GM21737 (cell line): ENCODE measurements around the gene CIT.

Experiments
- ATAC-seq: cut with Tn5 transposase; IDR thresholded peaks from one replicate; pipeline ENCODE4 v1.9.1; 2021; ENCODE audit warnings: mild to moderate bottlenecking, moderate library complexity; ENCODE audit not compliant: unreplicated experiment

Gene CIT

GRCh38 chr12:119864591-119864990, 12.5 kb downstream of the CIT start:
- ATAC-seq: no peak

DNA sequence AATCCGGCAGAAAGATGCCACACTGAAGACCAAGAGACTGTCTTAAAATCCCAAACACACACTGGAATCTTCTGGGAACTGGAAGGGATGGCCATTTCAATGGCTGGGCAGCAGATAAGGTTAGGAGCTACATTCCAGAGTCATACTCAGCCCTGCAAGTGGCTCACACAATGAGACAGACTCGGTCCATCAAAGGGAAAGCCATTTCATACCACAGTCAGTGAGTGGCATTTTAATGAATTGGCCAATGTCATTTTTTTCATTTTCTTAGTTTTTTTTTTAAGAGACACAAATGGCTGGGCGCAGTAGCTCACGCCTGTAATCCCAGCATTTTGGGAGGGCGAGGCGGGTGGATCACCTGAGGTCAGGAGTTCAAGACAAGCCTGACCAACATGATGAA, 17.9 kb downstream of the CIT start:
- ATAC-seq: no peak

DNA sequence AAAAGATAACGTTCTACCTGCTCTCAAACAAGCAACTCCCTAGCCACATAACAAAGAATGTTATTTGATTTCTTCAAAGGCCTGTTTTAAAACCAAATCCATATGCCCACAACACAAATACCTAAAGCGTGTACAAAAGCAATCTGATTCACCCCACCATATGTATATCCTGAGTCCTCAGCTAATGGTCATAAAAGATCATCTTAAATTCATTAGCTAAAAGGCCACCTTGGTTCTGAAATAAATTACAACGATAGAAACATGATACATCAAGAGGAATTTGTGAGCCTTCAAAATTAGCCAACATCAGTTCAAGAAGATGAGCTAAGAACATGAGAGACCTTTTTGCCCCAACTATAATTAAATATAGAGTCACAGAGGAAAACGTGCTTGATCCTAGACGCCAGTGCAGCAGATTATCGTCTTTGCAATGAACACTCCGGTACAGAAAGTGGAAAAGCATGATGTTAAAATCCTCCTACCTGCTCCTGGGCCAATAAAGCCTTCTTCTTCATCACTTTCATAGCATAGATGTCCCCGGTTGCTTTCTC, 20.0 kb downstream of the CIT start:
- ATAC-seq: no peak

GRCh38 chr12:119850330-119850729, 26.8 kb downstream of the CIT start:
- ATAC-seq: no peak

GRCh38 chr12:119843100-119843499, 34.0 kb downstream of the CIT start:
- no peak for ATAC-seq

DNA sequence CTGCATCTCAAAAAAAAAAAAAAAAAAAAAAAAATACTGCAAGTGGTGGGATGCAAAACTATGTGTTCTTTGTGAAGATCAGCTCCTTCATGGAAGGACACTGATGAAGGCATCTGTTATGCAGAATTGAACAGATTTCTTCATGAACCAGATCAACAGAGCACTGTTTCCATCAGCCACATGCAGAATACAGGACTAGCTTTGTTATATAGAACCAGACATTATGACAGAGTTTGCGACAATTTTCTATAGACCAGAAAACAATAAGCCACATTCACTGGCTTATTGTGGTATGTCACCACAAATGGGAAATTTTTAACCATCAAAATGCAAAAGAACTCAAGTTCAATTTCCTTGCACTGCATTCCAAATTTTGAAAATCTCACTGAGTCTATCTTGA, 34.7 kb downstream of the CIT start:
- no peak for ATAC-seq

DNA sequence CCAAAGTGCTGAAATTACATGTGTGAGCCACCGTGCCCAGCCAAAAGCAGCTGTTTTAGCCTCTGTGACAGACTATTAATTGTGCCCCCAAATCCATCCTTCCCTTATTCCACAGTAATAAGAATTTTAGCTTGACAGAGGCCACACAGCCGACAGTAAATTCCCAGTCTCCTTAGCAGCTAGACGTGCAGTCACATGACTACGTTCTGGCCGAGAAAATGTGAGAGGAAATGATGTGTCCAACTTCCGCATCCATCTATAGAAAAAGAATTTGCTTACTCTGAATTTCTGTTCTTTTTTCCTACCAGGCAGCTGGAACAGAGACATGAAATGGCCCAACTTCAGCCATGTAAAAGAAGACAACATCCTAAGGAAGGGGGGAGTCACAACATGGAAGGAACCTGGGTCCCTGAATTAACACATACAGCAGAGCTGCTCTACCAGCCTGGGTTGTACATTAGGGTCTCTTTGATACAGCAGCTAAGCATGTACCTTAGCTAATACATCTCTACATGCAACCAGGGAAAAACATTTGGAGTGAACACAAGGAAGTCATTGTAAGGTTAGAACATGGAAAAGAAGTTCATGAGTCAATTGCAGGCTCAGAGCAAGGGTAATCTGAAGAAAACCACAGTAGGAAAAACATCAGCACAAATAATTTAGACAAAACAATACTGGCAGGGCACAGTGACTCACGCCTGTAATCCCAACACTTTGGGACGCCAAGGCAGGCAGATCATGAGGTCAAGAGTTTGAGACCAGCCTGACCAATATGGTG, 35.5 kb downstream of the CIT start:
- no peak for ATAC-seq

DNA sequence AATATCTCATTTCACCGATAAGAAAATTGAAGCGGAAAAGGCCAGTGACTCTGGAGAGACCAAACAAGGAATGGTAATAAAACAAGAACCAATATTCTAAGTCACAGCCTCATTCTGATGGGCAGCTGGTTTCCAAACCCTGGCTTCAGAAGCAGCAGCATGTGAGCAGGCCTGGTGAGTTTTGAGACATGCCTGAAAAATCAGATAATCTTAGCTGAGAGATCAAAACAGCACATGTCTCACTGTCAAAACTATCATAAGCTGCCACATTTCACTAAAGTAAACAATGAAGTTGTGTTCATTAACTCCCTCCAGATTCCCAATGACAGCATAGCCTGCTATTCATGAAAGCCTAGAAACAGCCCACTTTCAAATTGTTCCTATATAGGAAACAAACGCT, 36.5 kb downstream of the CIT start:
- no peak for ATAC-seq

- no peak for ATAC-seq
Observed at GRCh38 chr12:119840168-119840567, 37.0 kb downstream of the CIT start.

- ATAC-seq: no peak
Observed at GRCh38 chr12:119838826-119839600, 38.1 kb downstream of the CIT start.

DNA sequence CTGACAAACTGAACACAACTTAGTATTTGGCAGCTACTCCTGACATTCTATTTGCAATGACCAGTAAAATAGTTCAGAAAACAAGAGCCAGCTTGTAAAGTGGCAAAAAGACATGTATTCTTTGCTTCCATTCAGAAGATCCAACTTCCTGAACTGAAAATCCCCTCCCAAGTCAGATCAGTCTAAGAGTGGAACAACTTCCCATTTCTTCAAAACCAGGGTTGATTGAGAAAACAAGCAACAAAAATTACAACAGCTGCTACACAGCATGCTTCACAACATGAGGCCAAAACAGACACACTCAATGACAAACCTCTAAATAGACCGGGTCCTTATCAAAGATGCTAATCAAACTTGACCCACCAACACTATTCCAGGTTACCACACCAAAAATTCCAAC, 40.3 kb downstream of the CIT start:
- ATAC-seq: no peak

DNA sequence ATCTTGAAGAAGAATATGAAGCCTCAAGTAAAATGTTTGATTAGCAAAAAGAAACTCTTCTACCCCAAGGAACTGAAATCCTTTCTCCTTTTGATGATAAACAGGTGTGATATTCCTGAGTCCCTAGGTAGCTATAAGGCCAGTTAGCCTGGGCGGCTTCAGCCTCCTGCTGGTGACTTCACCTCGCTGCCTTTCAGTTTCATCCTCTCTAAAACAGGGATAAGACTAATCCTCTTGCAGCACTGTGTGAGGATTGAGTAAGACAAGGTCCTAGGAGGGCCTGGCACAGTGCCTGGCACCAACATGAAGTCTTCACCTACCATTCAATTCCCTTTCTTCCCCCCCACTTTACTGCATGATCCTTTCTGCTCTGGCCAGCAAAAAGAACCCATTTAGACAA, 42.1 kb downstream of the CIT start:
- ATAC-seq: no peak

DNA sequence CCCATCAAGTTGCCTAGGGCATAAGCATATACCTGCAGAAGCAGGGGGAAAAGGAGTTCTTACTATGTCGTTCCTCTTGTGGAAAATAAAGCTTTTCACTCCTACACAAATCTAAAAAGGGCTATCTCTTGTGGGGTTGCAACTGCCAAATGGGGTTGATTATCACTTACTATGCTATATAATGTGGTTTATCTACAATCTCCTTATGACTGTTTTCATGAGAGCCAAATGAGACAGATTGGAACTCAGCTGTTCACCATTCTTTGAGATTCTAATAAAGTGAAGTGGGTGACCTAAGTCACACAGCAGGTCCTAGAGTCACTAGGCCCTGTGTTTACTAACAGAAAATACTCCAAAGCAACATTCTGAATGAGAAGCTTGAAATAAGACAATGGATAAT, 47.7 kb downstream of the CIT start:
- no peak for ATAC-seq

DNA sequence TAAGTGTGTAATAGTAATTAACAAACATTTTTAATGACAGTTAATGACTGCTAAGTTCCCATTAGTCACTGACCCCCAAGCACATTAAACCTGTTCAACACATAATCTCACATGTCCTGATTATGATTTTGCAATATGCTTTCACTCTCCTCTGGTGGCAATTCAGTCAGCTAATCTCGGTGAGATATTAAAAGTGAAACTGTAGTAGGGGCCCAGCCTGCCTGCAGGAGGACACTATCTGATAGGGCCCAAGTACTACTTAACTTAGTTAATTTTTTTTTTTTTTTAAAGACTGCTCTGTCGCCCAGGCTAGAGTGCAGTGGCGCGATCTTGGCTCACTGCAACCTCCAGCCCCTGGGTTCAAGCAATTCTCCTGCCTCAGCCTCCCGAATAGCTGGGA, 48.8 kb downstream of the CIT start:
- ATAC-seq: no peak

DNA sequence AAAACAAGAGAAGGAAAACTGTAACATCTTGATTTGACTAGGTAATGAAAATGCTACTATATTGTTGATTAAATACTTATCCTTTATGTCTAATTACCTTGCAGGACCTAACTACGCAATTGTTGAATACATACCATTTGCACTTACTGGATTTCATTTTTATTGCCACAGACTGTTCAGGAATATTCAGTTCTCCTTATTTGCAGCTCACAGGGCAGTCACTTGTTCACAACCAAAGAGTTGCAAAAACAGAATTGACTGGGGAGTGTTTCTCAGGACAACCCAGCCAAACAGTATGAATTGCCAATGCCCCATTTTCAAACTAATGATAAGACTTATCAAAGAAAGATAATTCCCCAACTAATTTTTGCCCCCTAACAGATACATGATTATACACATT, 49.4 kb downstream of the CIT start:
- no peak for ATAC-seq

DNA sequence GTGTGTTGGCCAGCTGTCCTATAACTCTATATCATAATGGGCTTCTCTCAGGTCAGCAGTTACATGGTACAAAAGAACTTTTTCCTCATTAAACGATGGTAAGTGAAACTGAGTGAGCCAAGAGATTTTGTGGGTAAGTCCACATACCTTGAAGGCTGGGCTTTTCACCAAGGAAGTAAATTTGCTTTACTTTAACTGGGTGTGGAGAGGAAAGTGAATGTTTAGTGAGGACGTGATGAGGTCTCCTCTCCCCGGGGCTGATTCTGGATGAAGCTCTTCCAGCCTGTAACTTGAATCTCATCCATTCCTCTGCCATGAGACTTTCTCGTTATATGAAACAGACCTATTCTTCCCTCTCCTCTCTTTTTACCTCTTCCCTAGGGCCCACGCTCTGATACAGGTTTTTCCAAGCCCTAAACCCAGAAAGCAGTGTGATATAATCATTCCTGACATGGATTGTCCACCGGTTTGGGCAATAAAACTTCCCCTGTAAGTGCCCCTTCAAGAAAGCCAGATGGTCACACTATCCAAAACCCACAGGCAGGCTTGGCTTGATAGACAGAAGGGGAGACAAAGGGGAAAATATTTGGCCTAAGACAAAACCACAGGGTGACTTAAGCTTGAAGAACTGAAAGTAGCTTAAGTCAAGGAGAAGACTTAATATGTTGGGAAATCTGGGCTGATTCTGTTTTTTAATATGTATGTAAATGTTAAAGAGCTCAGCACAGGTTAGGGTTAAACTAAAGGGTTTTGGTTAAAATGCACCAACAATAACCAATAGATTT, 50.3 kb downstream of the CIT start:
- ATAC-seq: no peak

GRCh38 chr12:119825262-119825661, 51.9 kb downstream of the CIT start:
- ATAC-seq: no peak

- no peak for ATAC-seq
Observed at GRCh38 chr12:119822046-119822445, 55.1 kb downstream of the CIT start.

DNA sequence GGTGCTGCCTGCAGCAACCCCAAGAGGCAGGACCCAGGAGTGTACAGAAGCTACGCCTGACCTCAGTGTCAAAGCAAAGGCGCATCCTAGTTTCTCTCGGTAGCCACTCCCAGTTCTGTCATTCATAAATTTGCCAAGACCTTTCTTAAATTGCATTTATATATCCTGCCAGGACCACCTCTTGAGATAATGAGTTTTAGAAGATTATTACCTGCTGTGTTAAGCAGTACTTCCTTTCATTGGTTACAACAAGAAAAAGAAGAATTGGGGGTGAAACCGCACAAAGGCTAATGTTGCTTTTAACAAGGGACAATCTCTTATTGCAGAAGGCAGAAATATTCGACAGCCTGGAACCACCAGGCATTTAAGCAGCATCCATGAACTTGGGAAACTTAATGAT, 57.8 kb downstream of the CIT start:
- ATAC-seq: no peak

DNA sequence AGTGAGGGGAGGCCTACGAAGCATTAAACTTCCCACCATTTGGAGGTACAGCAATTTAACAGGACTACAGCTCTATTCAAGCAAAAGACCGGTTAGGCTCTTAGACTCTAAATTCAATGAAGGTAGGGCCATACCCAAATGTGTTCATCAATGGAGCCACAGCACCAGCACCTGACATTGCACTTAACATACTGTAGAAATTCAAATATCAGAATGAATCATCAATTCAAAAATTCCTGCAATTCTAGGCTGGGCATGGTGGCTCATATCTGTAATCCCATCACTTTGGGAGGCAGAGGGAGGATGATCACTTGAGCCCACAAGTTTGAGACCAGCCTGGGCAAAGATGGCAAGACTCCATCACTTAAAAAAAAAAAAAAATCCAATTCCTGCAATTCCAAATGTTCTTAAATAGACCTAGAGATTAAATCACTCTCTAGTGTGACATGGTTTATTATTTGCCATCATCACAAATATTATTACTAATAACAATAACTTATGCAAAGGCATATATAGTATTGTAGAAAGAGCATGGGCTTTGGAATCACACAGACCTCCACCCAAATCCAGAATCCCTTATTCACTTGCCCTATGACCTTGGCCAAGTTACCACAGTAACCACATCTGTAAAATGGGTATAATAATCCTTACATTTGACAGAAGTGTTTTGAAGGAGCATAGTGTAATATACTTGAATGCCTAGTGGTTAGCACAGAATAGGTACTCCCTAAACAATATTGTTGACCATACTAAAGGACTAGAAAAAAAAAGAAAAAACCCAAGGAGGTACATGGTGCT, 59.4 kb downstream of the CIT start:
- ATAC-seq: no peak

GRCh38 chr12:119809023-119809422, 68.1 kb downstream of the CIT start:
- ATAC-seq: no peak
